ENCODE data around the gene CAMK2G.
"Not testable (repeated sequence)": the region's sequence is repeated elsewhere in the genome, so short reads cannot be mapped to it uniquely, and the experiment has no call there.

DNA sequence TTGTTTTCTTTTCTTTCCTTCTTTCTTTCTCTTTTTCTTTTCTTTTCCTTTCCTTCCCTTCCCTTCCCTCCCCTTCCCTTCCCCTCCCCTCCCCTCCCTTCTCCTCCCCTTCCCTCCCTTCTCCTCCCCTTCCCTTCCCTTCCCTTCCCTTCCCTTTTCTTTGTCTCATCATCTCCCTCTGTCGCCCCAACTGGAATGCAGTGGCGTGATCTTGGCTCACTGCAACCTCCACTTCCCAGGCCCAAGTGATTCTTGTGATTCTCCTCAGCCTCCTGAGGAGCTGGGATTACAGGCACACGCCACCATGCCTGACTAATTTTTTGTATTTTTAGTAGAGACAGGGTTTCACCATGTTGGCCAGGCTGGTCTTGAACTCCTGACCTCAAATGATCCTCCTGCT, 15.1 kb upstream of the CAMK2G start:
- TF ChIP-seq, protein P1, sequence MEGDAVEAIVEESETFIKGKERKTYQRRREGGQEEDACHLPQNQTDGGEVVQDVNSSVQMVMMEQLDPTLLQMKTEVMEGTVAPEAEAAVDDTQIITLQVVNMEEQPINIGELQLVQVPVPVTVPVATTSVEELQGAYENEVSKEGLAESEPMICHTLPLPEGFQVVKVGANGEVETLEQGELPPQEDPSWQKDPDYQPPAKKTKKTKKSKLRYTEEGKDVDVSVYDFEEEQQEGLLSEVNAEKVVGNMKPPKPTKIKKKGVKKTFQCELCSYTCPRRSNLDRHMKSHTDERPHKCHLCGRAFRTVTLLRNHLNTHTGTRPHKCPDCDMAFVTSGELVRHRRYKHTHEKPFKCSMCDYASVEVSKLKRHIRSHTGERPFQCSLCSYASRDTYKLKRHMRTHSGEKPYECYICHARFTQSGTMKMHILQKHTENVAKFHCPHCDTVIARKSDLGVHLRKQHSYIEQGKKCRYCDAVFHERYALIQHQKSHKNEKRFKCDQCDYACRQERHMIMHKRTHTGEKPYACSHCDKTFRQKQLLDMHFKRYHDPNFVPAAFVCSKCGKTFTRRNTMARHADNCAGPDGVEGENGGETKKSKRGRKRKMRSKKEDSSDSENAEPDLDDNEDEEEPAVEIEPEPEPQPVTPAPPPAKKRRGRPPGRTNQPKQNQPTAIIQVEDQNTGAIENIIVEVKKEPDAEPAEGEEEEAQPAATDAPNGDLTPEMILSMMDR (IDR thresholded peaks at IDR 0.05; ENCODE audit: insufficient read depth, low read length, poor library complexity, severe bottlenecking): not testable (repeated sequence)
- TF ChIP-seq EZH2phosphoT487 (conservative IDR thresholded peaks at IDR 0.05; ENCODE audit: low read length): not testable (repeated sequence)

Measured in SU-DHL-6 (cell line).